H7 (cell line): ENCODE measurements around the gene IFIT3. TPM values are rescaled to one million over a fixed set of nuclear protein-coding genes. Genes with fewer than 3 reads are reported as not detected.

Experiments
- DNase-seq: peaks from one replicate; pipeline ENCODE4 v3.0.0; 2012
- H3K27me3 ChIP-seq: 2 replicates; pipeline ENCODE4 v1.6.0; 2011; ENCODE audit warnings: mild to moderate bottlenecking, low read length; ENCODE audit not compliant: control insufficient read depth, insufficient read depth
- H3K36me3 ChIP-seq: replicated peaks from 2 replicates; pipeline ENCODE4 v1.5.1; 2011; ENCODE audit warnings: low read length; ENCODE audit not compliant: control insufficient read depth, insufficient read depth
- H3K4me3 ChIP-seq: 2 replicates; pipeline ENCODE4 v1.5.1; 2011; ENCODE audit warnings: low read depth, mild to moderate bottlenecking, control low read depth, low read length, moderate library complexity; ENCODE audit not compliant: insufficient read depth
- total RNA-seq: library from RNA; depleted of rRNA; stranded (reverse); fragments of >200 nt; shearing (Covaris generic); gene quantifications from 2 replicates; pipeline ENCODE4 v1.2.3, GENCODE V29; 2014; rRNA removed

IFIT3 gene
- total RNA-seq, 1 experiment from 2014 or later: 0.45 TPM

- Histone ChIP-seq H3K27me3 (no peaks in the 10 kb centered on the region), H3K4me3 (no peak overlapping the region), H3K36me3 (no peaks in the 10 kb centered on the region)
- DNase-seq: no peak
These were observed 44.2 kb downstream of the IFIT3 start for GRCh38 chr10:89371987-89372386.

- H3K36me3 ChIP-seq: no peaks in the 10 kb centered on the region
- DNase-seq: no peak
- no peak overlapping the region for H3K4me3 ChIP-seq
- no peaks in the 10 kb centered on the region for H3K27me3 ChIP-seq
These were observed 46.3 kb downstream of the IFIT3 start for GRCh38 chr10:89373916-89374711.

- Histone ChIP-seq H3K27me3 (no peaks in the 10 kb centered on the region), H3K4me3 (no peak overlapping the region), H3K36me3 (no peaks in the 10 kb centered on the region)
- no peak for DNase-seq
These were observed 46.9 kb downstream of the IFIT3 start for GRCh38 chr10:89374713-89375141.

GRCh38 chr10:89377705-89378637 lies 50.2 kb downstream of the IFIT3 start, which contains the start of gene IFIT1B:
TSS of gene IFIT1B (plus strand) at chr10:89378056. CDS start at chr10:89378136, 80 bp downstream.
- DNase-seq: peak; percentile 35
- no peak within 1 kb of the TSS for H3K4me3 ChIP-seq
- H3K36me3 ChIP-seq: no peaks in the 10 kb centered on the region
- H3K27me3 ChIP-seq: no peaks in the 10 kb centered on the region

GRCh38 chr10:89379103-89379502 lies 51.3 kb downstream of the IFIT3 start:
- H3K36me3 ChIP-seq: no peaks in the 10 kb centered on the region
- H3K4me3 ChIP-seq: no peak overlapping the region
- H3K27me3 ChIP-seq: no peaks in the 10 kb centered on the region
- DNase-seq: no peak

- no peaks in the 10 kb centered on the region for H3K36me3 ChIP-seq
- no peak for DNase-seq
- H3K4me3 ChIP-seq: no peak overlapping the region
- no peaks in the 10 kb centered on the region for H3K27me3 ChIP-seq
These were observed 55.0 kb downstream of the IFIT3 start for GRCh38 chr10:89382757-89383156.

GRCh38 chr10:89384474-89385340 lies 56.9 kb downstream of the IFIT3 start:
- no peaks in the 10 kb centered on the region for H3K27me3 ChIP-seq
- H3K36me3 ChIP-seq: no peaks in the 10 kb centered on the region
- no peak overlapping the region for H3K4me3 ChIP-seq
- DNase-seq: no peak

GRCh38 chr10:89388806-89389205 lies 61.0 kb downstream of the IFIT3 start:
- H3K36me3 ChIP-seq: no peaks in the 10 kb centered on the region
- no peak for DNase-seq
- H3K27me3 ChIP-seq: no peaks in the 10 kb centered on the region
- H3K4me3 ChIP-seq: no peak overlapping the region

- H3K27me3 ChIP-seq: no peaks in the 10 kb centered on the region
- no peak overlapping the region for H3K4me3 ChIP-seq
- H3K36me3 ChIP-seq: no peaks in the 10 kb centered on the region
- DNase-seq: peak; percentile 27
These were observed 61.5 kb downstream of the IFIT3 start for GRCh38 chr10:89389254-89389653.

Other genes starting within 250 kb of the IFIT3 start
- not detected in 2 replicates for gene CH25H, start 120.7 kb upstream of the IFIT3 start, total RNA-seq
- 10.1 and 14.9 TPM in 2 replicates for gene LIPA, start 76.2 kb upstream of the IFIT3 start, total RNA-seq
- 0.18 and 0.45 TPM in 2 replicates for gene IFIT2, start 26.0 kb upstream of the IFIT3 start, total RNA-seq
- not detected in 2 replicates for gene IFIT1B, start 50.1 kb downstream of the IFIT3 start, total RNA-seq
- gene IFIT1, start 64.6 kb downstream of the IFIT3 start, total RNA-seq: 3.7 and 4.0 TPM in 2 replicates
- gene IFIT5, start 86.6 kb downstream of the IFIT3 start, total RNA-seq: 1.7 and 2.3 TPM in 2 replicates
- gene SLC16A12, start 207.6 kb downstream of the IFIT3 start, total RNA-seq: 4.1 and 5.4 TPM in 2 replicates